HepG2 (cell line): Measurements from ENCODE around the gene EVA1A. TPM values are rescaled to one million over a fixed set of nuclear protein-coding genes. Genes with fewer than 3 reads are reported as not detected.

Source experiments
- ATF2 ChIP-seq: sonication (generic); formaldehyde crosslinking; IDR thresholded peaks from 2 replicates; pipeline ENCODE4 v1.4.0; 2020; ENCODE audit warnings: missing genetic modification reagents
- ATF7 ChIP-seq, 2 experiments: fragments of 450-650 bp in 1 of 2; sonication (generic) in 1 of 2; formaldehyde crosslinking in 1 of 2; IDR thresholded peaks; 2 replicates each; pipeline versions ENCODE4 v1.4.0 to v1.6.1; 2016 to 2020; ENCODE audit warnings: antibody characterized with exemption in 1 of 2, mild to moderate bottlenecking in 1 of 2, missing genetic modification reagents in 1 of 2
- CHD4 ChIP-seq: fragments of 200-600 bp; sonication (generic); IDR thresholded peaks from 2 replicates; pipeline ENCODE4 v1.7.0; 2017; ENCODE audit warnings: mild to moderate bottlenecking, low read length, borderline replicate concordance
- DPF2 ChIP-seq: sonication (generic); formaldehyde crosslinking; IDR thresholded peaks from 2 replicates; pipeline ENCODE4 v1.4.0; 2020; ENCODE audit warnings: mild to moderate bottlenecking, low read depth, missing genetic modification reagents, borderline replicate concordance
- ETV5 ChIP-seq: IDR thresholded peaks from 2 replicates; pipeline ENCODE4 v1.6.1; 2018; ENCODE audit warnings: missing biosample characterization, missing genetic modification reagents, inconsistent platforms, borderline replicate concordance
- HDAC1 ChIP-seq: sonication (generic); formaldehyde crosslinking; IDR thresholded peaks from 2 replicates; pipeline ENCODE4 v1.5.1; 2020; ENCODE audit warnings: mild to moderate bottlenecking, missing genetic modification reagents
- MATR3 ChIP-seq: sonication (generic); formaldehyde crosslinking; IDR thresholded peaks from 2 replicates; pipeline ENCODE4 v1.4.0; 2020; ENCODE audit warnings: missing genetic modification reagents
- PHF21A ChIP-seq: sonication (generic); formaldehyde crosslinking; IDR thresholded peaks from 2 replicates; pipeline ENCODE4 v1.5.0; 2020; ENCODE audit warnings: mild to moderate bottlenecking, missing genetic modification reagents
- SAP130 ChIP-seq: IDR thresholded peaks from 2 replicates; pipeline ENCODE4 v1.6.1; 2016; ENCODE audit warnings: low read depth
- TBX2 ChIP-seq: sonication (generic); formaldehyde crosslinking; IDR thresholded peaks from 2 replicates; pipeline ENCODE4 v1.5.0; 2020; ENCODE audit warnings: missing genetic modification reagents, mild to moderate bottlenecking, borderline replicate concordance
- TFAP4 ChIP-seq: sonication (generic); IDR thresholded peaks from 2 replicates; pipeline ENCODE4 v1.6.1; 2016; ENCODE audit warnings: low read depth, borderline replicate concordance
- TRAFD1 ChIP-seq: sonication (generic); formaldehyde crosslinking; IDR thresholded peaks from 2 replicates; pipeline ENCODE4 v1.5.1; 2020; ENCODE audit warnings: missing genetic modification reagents, mild to moderate bottlenecking, borderline replicate concordance
- YY1 ChIP-seq: IDR thresholded peaks from 2 replicates; pipeline ENCODE4 v1.6.1; 2011; ENCODE audit warnings: low read length, low read depth, moderate library complexity, mild to moderate bottlenecking; ENCODE audit not compliant: insufficient read depth, insufficient replicate concordance
- ZNF30 ChIP-seq: sonication (generic); formaldehyde crosslinking; IDR thresholded peaks from 2 replicates; pipeline ENCODE4 v1.5.0; 2020; ENCODE audit warnings: mild to moderate bottlenecking, missing genetic modification reagents
- ZNF335 ChIP-seq: sonication (generic); formaldehyde crosslinking; IDR thresholded peaks from 2 replicates; pipeline ENCODE4 v1.4.0; 2020; ENCODE audit warnings: missing genetic modification reagents
- ZNF670 ChIP-seq: sonication (generic); formaldehyde crosslinking; IDR thresholded peaks from 2 replicates; pipeline ENCODE4 v1.8.0; 2022; ENCODE audit warnings: mild to moderate bottlenecking, missing genetic modification reagents, borderline replicate concordance
- ZNF790 ChIP-seq: sonication (generic); formaldehyde crosslinking; IDR thresholded peaks from 2 replicates; pipeline ENCODE4 v1.8.0; 2022; ENCODE audit warnings: missing genetic modification reagents, mild to moderate bottlenecking, borderline replicate concordance
- ZSCAN21 ChIP-seq: sonication (generic); formaldehyde crosslinking; IDR thresholded peaks from 2 replicates; pipeline ENCODE4 v1.8.0; 2022; ENCODE audit warnings: mild to moderate bottlenecking, missing genetic modification reagents, moderate library complexity, borderline replicate concordance
- ZZZ3 ChIP-seq: sonication (generic); formaldehyde crosslinking; IDR thresholded peaks from 2 replicates; pipeline ENCODE4 v1.4.0; 2020; ENCODE audit warnings: missing genetic modification reagents, mild to moderate bottlenecking, borderline replicate concordance
- polyA plus RNA-seq, 8 experiments: library from polyadenylated mRNA; depleted of rRNA in 3 of 8; stranded (reverse) in 7 of 8; unstranded in 1 of 8; fragments of >200 nt; fragmentation: Illumina TruSeq in 4 of 8; extraction: Trizol in 4 of 8; gene quantifications; 2 replicates each; pipeline versions ENCODE4 v1.2.1 to v1.2.3, GENCODE V29; 2011 to 2016; ENCODE audit warnings: low read depth in 4 of 8, missing spikeins in 1 of 8, mixed read lengths in 1 of 8; ENCODE audit not compliant: insufficient read depth in 1 of 8
- total RNA-seq, 5 experiments: library from RNA; depleted of rRNA; stranded (reverse); fragments of >200 nt; fragmentation: Illumina TruSeq; extraction: Trizol; gene quantifications; 2 replicates each; pipeline ENCODE4 v1.2.3, GENCODE V29; 2016; ENCODE audit warnings: low read depth in 1 of 5

Gene EVA1A
- total and polyA plus RNA-seq, 2 of the 13 experiments (the other 11 are each of a cell fraction or from before 2014, with no cell fraction given), result 57.5 to 57.8 TPM

- no peak for TF ChIP-seq MATR3 (CRISPR knock-in tag)
- no peak for TF ChIP-seq PHF21A (CRISPR knock-in tag)
- TF ChIP-seq ETV5 (CRISPR knock-in tag), result 0 out of 2 replicates have a peak, but pooled peaks have one; percentile 13
- 0 out of 2 replicates have a peak, but pooled peaks have one; percentile 9 for TF ChIP-seq SAP130
- TF ChIP-seq ZSCAN21 (CRISPR knock-in tag), result no peak
- no peak for TF ChIP-seq ATF7 (IDR thresholded peaks at IDR 0.05)
- TF ChIP-seq ATF7 (CRISPR knock-in tag; IDR thresholded peaks at IDR 0.05), result no peak
- TF ChIP-seq ZNF670 (CRISPR knock-in tag), result no peak
- no peak for TF ChIP-seq ZNF790 (CRISPR knock-in tag)
- no peak for TF ChIP-seq TFAP4
- TF ChIP-seq ZNF30 (CRISPR knock-in tag), result no peak
- TF ChIP-seq CHD4, result 0 out of 2 replicates have a peak, but pooled peaks have one; percentile 26
- no peak for TF ChIP-seq ZNF335 (CRISPR knock-in tag)
- no peak for TF ChIP-seq YY1
- 0 out of 2 replicates have a peak, but pooled peaks have one; percentile 12 for TF ChIP-seq ATF2
- no peak for TF ChIP-seq DPF2 (CRISPR knock-in tag)
- no peak for TF ChIP-seq ZZZ3
- no peak for TF ChIP-seq TRAFD1 (CRISPR knock-in tag)
- TF ChIP-seq TBX2 (CRISPR knock-in tag), result no peak
- TF ChIP-seq HDAC1, result no peak
These were observed 47.4 kb upstream of the EVA1A start (continued) for GRCh38 chr2:75607988-75608683.
